HG03045 (cell line): Measurements from ENCODE around the gene CLTC.

Experiments
- ATAC-seq: cut with Tn5 transposase; IDR thresholded peaks from one replicate; pipeline ENCODE4 v1.9.1; 2021; ENCODE audit warnings: mild to moderate bottlenecking, moderate library complexity; ENCODE audit not compliant: unreplicated experiment

Gene CLTC

DNA sequence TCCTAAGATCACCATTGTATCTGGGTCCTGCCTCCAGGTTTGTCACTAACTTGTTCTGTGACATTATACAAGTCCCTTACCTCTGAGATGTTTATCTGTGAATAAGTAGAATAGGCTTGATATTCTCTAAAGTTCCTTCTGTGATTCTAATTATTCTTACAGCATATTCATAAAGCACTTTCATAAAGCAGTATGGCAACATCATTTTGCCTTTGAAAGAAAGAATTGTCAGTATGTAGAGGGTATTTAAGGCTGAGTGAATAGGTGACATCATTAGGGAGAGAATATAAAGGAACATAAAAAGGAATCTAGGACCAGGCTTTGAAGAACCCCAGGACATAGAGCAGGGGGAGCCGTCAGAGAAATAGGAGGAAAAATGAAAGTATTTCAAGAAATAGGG is 103.3 kb downstream of the CLTC start:
- ATAC-seq: no peak

- ATAC-seq: no peak
These were observed 103.9 kb downstream of the CLTC start for GRCh38 chr17:59723607-59724006.

DNA sequence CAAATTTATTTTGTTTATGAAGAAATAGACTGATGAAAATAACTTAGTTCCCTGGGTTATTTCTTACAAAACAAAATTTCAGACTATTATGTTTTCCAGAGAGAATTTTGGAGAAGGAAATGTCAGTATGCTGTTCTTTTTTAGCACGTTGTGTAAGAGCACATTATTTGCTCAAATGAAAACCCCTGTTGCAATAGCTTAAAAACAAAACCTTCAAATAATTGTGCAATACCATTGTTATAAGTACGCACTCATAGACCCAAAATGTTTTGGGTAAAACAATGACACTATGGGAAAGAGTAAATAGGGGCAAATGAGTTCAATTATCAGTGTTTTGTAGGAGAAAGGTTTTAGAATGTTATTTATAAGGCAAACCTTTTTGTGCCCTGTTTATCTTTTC is 106.0 kb downstream of the CLTC start:
- ATAC-seq: no peak

DNA sequence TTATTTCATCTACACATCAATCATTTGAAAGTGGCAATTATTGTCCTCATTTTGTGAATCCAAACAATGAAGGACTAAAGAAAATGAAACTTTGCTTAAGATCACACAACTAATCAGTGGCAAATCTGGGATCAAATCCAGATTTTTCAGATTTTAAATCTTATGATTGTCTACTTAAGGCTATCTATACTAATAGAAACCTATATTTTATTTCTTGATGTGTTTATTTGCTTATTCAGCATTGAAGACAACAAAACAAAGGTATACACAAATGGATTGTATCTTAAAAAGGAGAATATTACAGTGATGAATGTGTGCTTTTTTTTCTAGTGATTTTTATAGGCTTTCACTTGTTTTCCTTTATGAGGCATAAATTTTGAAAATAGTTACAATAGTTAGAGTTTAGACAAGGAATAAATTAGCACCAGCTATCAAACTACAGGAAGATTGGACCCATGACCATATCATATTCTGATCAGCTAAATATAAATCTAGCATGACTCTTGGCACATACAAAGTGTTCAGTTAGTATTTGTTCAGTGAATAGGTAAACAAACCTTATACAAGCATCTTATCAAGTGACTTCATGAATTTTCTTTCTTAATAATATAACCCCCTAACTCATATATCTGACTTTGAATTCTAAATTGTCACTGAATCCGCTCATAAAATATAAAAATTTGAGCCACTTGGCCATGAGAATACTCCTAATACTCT is 108.3 kb downstream of the CLTC start:
- ATAC-seq: no peak

GRCh38 chr17:59730268-59730834 is 110.7 kb downstream of the CLTC start:
- no peak for ATAC-seq

- ATAC-seq: no peak
These were observed 114.0 kb downstream of the CLTC start for GRCh38 chr17:59733697-59734096.

GRCh38 chr17:59734226-59734625 is 114.5 kb downstream of the CLTC start:
- ATAC-seq: no peak

GRCh38 chr17:59737324-59737723 is 117.6 kb downstream of the CLTC start:
- ATAC-seq: no peak

GRCh38 chr17:59743842-59744241 is 124.1 kb downstream of the CLTC start:
- ATAC-seq: no peak

GRCh38 chr17:59745040-59745439 is 125.3 kb downstream of the CLTC start:
- no peak for ATAC-seq
